GM18511 (cell line): ENCODE measurements around the gene TBCD.
A peak's percentile ranks its signal among the peaks of the same experiment; 100 is the strongest.

ENCODE experiments used
- ATAC-seq: cut with Tn5 transposase; IDR thresholded peaks from one replicate; pipeline ENCODE4 v1.9.1; 2021; ENCODE audit warnings: mild to moderate bottlenecking, moderate library complexity; ENCODE audit not compliant: unreplicated experiment

The TBCD gene

GRCh38 chr17:82751571-82752370 is at the start of gene TBCD:
TSS of gene TBCD (plus strand) at chr17:82752065. CDS start at chr17:82752194, 129 bp downstream.
- peak; percentile 84 for ATAC-seq

DNA sequence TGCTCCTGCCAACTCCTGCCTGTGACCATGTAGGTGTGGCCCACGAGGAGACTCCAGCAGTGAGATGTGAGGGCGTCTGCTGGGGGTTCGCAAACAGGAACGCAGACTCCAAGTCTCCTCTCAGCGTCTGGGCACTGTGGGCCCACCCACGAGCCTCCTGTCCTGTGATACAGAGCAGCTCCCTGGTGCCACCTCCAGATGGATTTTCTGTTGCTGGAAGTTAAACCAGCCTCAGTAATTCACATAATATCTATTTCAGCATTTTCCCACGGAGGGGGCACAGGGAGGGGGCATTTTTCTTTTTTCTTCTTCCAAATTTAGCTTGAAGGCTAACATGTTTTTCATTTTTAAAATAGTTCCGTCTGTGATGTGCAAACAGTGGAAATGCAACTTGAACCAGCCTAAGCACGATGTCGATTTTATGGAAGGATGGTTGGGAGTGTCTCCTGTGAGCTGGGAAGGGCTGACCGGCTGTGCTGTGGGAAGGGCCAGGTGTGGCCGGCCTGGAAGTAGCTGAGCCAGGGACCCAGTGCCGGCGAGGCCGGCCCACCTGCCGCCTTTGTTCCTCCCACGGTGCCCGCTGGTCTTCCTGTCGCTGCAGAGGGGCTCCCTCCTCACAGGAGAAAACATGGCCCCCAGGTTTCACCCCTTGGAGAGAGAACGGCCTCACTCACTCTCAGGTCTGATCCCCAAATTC is 49.5 kb upstream of the TBCD start:
- ATAC-seq: no peak

GRCh38 chr17:82703036-82703745 is 48.7 kb upstream of the TBCD start:
- no peak for ATAC-seq

GRCh38 chr17:82703935-82704865 is 47.7 kb upstream of the TBCD start:
- no peak for ATAC-seq

DNA sequence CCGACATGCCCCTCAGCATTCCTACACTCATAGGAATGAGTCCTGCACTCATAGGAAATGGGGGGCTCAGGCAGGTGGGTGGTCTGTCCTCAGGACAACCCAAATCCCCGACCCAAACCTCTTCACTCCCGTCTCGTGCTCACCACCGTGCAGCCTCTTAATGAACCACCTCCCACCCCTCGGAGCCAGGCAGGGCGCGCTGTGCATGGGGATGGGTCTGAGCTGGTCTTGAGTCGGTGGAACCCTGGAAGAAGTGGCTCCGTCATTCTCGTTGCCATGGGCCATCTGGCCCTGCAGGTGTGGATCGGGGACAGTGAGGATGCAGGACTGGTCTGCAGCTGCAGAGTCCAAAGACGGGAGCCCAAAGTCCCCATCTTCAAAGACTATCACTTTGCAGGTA is 47.0 kb upstream of the TBCD start:
- ATAC-seq: no peak

DNA sequence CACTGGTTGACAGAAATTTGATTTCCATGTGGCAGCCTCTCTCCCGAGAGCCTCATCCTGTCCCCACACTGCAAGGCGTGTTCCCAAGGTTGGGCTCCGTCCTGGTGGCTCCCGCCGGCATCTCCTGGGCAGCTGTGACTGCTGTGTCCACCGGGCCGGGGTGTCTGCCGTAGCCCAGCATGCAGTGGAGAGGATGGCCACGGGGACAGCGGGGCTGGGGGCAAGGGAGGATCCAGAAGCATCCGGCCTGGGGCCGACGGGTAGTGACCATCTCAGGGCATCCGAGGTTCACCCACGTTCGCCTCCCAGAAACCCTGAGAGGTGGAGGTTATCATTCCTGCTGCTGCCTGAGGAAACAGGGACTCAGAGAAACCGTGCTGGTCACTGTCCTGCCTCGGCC is 46.1 kb upstream of the TBCD start:
- ATAC-seq: no peak

DNA sequence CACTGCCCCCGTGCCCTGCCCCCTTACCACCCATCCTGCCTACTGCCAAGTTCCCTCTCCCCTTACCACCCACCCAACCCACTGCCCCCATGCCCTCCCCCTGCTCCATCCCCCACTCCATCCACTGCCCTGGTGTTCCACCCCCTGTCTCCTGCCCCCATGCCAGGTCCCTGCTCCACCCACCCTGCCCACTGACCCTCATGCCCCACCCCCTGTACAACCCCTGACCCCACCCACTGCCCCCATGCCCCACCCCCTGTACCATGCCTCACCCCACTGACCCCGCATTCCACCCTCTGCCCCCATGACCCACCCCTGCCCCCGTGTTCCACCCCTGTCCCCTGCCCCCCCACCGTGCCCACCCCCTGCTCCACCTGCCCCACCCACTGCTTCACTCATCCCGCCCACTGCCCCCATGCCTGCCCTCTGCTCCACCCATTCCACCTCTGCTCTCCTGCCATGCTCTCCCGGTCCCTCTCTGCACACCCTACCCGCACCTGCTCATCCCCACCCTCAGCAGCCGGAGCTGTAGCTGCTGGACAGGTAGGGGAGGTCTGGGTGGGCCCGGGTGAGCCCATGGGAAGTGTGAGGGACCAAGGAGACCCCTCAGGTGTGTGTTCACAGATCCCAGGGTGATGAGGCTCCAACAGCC is 42.7 kb upstream of the TBCD start:
- ATAC-seq: no peak

GRCh38 chr17:82709676-82710498 is 42.0 kb upstream of the TBCD start:
- no peak for ATAC-seq

GRCh38 chr17:82710499-82711232 is 41.2 kb upstream of the TBCD start:
- ATAC-seq: no peak

DNA sequence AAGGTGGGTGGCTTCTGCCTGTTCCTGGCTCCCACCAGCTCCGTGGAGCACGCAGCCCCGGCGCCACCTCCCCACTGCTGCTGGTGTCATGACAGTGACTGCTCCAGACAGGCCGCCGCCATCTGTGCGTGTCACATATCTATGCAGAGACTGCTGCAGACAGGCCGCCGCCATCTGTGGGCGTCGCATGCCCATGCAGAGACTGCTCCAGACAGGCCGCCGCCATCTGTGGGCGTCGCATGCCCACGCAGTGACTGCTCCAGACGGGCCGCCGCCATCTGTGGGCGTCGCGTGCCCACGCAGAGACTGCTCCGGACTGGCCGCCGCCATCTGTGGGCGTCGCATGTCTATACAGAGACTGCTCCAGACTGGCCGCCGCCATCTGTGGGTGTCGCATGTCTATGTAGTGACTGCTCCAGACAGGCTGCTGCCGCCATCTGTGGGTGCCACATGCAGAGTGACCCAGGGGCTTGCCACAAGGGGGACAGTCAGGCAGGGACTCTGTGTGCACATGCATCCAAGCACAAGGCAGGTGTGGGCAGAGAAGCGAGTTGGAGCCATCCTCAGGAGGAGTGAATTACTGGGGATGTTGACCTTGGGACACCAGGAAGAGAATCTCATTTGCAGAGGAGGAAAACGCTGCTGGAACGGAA is 38.7 kb upstream of the TBCD start:
- ATAC-seq: no peak

GRCh38 chr17:82716203-82717010 is 35.5 kb upstream of the TBCD start, which contains the start of gene FN3KRP:
TSS of gene FN3KRP (plus strand) at chr17:82716706. CDS start at chr17:82716756, 50 bp downstream.
- peak; percentile 79 for ATAC-seq

DNA sequence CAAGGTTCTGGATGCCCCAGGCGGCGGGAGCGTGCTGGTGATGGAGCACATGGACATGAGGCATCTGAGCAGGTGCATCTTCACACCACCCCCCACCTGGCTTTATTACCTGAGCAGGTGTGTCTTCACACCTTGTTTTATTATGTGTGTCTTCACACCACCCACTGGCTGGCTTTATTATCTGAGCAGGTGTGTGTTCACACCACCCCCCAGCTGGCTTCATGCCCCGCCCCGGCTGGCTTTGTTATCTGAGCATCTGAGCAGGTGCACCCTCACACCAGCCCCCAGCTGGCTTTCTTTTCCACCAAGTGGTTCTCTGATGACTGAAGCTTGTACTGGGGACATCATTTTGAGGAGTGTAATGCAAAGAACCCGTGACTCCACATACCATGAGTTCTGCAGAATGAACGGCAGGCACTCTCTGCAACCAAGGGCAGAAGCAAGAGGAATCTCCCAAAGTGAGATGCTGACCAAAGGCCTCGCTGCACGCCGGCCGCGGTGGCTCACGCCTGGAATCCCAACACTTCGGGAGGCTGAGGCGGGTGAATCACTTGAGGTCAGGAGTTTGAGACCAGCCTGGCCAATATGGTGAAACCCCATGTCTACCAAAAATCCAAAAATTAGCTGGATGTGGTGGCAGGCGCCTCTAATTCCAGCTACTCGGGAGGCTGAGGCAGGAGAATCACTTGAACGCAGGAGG is 32.7 kb upstream of the TBCD start:
- no peak for ATAC-seq

- no peak for ATAC-seq
Observed at GRCh38 chr17:82720204-82720603, 31.7 kb upstream of the TBCD start.

DNA sequence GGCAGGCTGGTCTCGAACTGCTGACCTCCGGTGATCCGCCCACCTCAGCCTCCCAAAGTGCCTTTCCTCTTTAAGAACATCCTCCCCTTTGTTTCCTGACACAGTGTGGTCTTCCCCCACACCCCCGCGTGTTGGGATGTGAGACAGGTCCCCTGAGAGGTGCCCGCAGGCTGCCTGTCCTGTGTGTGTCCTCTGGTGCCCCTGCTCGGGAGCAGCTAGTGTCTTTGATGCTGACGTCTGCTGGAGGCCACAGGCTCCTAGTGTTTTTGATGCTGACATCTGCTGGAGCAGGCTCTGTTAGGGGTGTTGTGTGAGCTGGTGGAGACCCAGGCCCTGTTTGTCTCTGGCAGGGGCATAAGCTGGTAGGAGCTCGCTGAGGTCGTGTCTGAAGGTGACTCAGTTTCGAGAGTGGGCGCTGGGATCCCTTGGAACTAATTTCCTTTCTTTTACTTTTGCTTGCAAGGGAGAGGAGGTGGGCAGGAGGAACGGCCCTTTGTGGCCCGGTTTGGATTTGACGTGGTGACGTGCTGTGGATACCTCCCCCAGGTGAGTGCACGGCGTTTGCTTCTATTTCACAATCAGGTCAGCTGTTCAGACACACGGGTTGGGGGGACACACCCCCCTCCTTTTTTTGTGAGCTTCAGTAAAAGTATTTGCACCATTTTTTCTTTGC is 29.4 kb upstream of the TBCD start:
- ATAC-seq: no peak

GRCh38 chr17:82723169-82723807 is 28.6 kb upstream of the TBCD start:
- no peak for ATAC-seq
